Activated CD4-positive, CD25-positive, alpha-beta regulatory T cell (primary cell): ENCODE results near the gene PGAM5.
A peak's percentile ranks its signal among the peaks of the same experiment; 100 is the strongest.
"Not testable (repeated sequence)": the region's sequence is repeated elsewhere in the genome, so short reads cannot be mapped to it uniquely, and the experiment has no call there.

ENCODE experiments used
- DNase-seq, 4 experiments: peaks; one replicate each; lab custom pipeline; 2025; lab: John Stamatoyannopoulos, UW

The PGAM5 gene

DNA sequence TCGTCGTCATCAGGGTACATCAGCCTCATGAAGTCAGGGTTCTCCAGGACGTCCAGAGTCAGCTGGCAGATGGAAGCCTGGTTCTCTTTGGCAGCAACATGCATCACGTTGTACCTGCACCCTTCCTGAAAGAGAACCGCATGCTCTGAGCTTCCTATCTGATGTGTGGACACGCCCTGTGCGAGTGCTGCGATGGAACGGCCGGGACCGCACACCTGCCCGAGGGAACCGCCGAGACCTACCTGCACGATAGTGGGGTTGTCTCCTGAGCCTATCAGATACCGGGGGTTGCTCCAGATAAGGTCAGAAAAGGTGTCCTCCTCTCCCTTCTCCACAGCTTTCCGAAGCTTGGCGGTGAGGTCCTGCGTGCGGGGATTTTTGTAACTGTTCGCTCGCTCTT is 37.3 kb downstream of the PGAM5 start:
- no peak for DNase-seq

GRCh38 chr12:132748319-132748718 is 37.7 kb downstream of the PGAM5 start:
- no peak for DNase-seq

DNA sequence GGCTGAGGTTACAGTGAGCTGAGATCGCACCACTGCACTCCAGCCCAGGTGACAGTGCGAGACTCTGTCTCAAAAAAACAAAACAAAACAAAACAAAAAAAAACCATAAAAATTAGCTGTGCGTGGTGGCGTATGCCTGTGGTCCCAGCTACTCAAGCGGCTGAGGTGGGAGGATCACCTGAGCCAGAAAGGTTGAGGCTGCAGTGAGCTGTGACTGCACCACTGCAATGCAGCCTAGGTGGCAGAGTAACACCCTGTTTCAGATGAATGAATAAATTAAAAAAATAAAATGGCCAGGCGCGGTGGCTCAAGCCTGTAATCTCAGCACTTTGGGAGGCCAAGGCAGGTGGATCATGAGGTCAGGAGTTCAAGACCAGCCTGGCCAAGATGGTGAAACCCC is 43.0 kb downstream of the PGAM5 start:
- DNase-seq: not testable (repeated sequence)

- DNase-seq: no peak
These were observed 43.7 kb downstream of the PGAM5 start for GRCh38 chr12:132754160-132754932.

- DNase-seq: peak in 1 of 4 experiments; percentile 39
These were observed 48.2 kb downstream of the PGAM5 start for GRCh38 chr12:132758825-132759224.

GRCh38 chr12:132759359-132759758 is 48.7 kb downstream of the PGAM5 start:
- DNase-seq: no peak

DNA sequence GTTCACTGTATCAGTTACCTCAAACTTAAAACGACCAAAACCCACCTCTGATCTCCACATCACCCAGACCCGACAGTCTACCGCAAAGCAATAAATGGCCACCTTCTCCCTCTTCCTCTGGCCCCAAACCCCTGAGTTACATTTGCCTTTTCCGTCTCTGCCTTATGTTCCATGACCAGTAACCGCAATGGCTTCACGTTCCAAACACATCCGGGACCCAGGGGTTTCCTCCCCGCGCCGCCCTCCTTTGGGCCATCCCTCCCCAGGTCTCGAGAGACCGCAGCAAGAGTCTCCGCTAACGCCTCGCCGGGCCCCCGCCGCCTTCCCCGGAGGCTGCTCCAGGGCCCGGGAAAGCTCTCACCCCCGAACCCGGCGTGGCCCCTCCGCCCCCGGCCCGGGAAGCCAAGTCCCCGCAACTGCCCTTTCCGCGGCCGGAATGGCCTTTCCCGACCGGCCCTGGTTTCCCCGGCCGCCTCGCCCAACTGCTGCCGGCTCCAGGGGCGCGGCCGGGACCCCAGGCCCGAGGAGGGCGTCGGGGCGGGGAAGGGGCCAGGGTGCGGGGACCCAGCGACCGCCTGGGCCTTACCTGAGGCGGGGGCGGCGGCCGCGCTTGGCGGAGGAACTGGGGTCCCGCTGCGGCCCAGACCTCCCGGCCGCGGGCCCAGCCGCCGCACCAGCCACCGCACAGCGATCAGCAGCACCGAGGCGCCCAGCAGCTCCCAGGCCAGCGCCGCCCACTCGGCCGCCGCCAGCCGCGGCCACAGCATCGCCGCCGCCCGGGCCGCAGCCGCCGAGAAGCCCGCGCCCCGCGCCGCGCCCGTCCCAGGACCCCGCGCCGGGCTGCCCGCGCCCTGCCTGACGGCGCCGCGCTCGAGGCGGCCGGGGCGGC is 50.6 kb downstream of the PGAM5 start, which contains the start of gene ANKLE2:
TSS of gene ANKLE2 (minus strand) at position 801 of the 889 bp plus-strand sequence. CDS start at position 767, 34 bp downstream.
- peak; percentile 31 to 40 (median 36) for DNase-seq

DNA sequence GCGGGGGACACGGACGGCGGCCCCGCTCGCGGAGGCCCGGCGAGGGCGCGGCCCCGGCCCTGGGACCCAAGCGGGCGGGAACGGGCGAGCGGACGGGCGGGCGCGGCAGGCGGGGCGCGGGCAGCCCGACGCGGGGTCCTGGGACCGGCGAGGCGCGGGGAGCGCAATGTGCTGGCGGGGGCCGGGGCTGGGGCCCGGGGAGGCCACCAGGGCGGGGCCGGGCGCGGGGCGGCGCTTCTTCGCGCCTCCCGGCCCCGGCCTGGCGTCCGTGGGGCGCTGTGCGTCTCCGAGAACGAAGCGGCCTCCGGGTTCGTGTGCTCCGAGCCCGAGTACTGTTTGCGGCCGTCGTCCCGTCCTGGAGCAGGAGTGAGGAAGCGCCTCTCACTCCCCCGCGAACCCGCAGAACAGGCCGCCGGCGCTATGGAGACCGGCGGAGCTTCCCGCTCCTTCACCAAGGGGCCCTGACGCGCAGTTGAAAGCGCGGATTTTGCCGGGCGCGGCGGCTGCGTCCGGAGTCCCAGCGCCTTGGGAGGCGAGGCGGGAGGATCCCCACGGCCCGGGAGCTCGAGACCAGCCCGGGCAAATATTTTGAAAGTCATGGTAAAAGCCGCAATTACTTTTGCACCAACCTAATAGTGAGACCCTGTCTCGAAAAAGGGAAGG is 51.4 kb downstream of the PGAM5 start:
- peak; percentile 64 to 85 (median 78) for DNase-seq

GRCh38 chr12:132764231-132764630 is 53.6 kb downstream of the PGAM5 start:
- DNase-seq: no peak

DNA sequence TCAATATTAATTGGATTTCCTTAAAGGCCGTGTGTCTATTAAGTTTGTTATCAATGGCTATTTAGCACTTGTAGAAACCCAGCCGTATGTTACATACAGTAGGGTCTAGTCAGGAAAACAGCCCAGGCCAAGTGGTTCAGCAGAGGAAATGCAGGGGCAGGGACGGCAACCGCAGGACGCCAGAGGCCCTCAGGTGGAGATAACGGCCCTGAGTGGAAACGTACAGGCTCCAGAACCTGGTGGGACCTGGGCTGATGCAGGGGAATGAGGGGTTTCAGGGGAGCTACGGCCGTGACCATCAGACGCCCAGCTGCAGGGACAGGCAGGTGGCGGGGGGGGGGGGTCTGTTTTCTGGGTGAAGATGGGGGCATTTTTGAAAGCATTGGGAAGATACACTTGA is 54.7 kb downstream of the PGAM5 start:
- DNase-seq: no peak

GRCh38 chr12:132766380-132767085 is 55.9 kb downstream of the PGAM5 start:
- no peak for DNase-seq

DNA sequence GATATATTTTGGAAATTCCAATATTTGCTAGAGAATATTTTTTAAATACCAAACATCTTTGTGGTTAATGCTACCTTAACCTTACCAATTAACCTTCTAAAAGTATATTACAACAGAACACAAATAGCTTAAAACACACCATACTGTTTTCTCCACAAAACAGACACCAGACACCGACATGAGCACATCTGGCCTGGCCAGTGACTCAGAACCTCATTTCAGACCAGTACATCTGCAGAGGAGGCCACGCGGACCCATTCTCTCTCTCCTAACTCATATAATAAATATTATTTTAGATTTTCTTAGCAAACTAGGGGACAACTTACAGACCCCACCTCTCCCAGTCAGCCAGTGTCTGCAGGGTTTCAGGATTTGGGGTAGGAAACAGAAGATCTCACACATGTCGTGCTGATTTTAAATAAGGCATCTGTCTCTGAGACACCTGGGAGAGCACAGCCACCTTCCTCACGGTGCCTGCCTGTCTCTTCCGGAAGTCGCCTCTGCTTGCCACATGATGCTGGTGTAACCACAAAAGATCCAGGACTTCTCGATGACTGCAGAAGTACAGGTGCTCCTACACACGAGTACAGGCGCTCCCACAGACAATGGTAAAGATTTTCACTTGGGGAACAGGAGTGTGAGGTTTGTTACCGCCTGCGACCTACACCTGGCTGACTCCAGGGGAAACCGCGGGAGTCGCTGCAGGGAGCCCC is 60.6 kb downstream of the PGAM5 start:
- no peak for DNase-seq
